ENCODE results near the gene CCL17.
"Not testable (repeated sequence)": the region's sequence is repeated elsewhere in the genome, so short reads cannot be mapped to it uniquely, and the experiment has no call there.

Gene CCL17

GRCh38 chr16:57379579-57379978 lies 25.0 kb upstream of the CCL17 start:
- DNase-seq: no peak

DNA sequence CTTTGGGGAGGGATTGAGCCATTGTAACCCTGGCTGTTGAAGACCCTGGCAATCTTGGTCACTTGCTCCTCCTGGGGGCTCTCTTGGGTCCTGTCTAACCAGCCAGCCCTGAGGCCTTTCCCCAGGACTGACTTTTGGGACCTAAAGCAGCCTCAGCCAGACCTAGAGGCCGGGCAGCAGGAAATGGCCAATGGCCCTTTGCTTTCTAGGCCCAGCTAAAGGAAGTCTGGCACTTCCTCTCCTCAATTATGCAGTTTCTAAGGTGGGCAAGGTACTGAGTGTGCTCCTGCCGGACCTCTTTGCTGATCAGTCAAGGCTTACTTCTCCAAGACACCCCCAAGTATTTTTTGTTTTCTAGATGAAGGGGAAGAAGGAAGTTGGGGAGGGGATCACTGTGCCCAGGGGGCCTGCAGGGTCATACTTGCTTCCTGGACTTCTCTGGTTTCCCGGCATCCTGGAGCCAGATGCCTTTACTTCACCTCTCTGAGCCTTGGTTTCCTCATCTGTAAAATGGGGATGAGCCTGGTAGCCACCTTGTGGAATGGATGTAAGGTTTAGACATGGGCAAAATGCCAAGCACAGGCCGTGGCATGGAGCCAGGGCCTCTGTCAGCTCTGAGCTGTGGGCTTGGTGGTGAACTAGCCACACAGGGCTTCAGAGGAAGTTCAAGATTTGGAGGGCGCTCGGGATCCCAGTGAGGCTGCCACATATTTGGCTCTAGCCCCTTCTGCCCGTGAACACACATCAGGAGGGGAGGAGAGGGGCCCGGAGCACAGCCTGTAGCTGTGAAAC lies 23.7 kb upstream of the CCL17 start:
- DNase-seq: no peak

DNA sequence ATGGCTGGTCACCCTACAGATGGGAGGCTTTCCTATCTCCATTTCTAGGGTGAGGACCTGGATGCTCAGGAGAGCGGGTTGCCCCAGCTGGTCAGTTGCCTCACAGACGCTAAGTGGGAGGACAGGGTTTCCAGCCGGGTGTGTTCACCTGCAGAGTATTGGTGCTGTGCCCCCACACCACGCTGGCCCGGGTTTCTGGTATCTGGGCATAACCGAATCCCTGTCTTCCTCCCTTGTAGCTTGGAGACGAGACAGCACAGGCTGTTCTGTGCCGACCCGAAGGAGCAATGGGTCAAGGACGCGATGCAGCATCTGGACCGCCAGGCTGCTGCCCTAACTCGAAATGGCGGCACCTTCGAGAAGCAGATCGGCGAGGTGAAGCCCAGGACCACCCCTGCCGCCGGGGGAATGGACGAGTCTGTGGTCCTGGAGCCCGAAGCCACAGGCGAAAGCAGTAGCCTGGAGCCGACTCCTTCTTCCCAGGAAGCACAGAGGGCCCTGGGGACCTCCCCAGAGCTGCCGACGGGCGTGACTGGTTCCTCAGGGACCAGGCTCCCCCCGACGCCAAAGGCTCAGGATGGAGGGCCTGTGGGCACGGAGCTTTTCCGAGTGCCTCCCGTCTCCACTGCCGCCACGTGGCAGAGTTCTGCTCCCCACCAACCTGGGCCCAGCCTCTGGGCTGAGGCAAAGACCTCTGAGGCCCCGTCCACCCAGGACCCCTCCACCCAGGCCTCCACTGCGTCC lies 22.6 kb upstream of the CCL17 start:
- no peak for DNase-seq

- DNase-seq: no peak
These were observed 21.9 kb upstream of the CCL17 start for GRCh38 chr16:57382535-57383275.

- DNase-seq: no peak
These were observed 21.0 kb upstream of the CCL17 start for GRCh38 chr16:57383276-57384247.

- DNase-seq: no peak
These were observed 20.1 kb upstream of the CCL17 start for GRCh38 chr16:57384248-57385070.

DNA sequence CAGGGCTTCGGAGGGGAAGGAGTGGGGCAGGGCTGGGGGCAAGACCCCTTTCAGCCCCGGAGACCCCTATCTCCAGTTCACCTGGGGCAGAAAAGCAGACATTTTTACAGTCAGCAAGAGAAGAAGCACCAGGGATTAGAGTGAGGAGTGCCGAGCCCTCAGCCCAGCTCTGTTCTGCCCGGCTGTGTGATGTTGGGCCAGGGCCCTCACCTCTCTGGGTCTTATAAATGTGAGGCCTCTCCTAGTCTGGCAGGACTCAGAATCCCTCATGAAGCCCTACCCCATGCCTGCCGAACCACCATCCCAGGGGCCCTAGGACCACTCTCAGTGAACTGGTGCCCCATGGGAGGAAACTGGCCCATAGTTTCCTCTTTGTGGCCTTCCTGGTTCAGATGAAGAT lies 19.5 kb upstream of the CCL17 start:
- no peak for DNase-seq

GRCh38 chr16:57386381-57386951 lies 18.1 kb upstream of the CCL17 start:
- DNase-seq: no peak

DNA sequence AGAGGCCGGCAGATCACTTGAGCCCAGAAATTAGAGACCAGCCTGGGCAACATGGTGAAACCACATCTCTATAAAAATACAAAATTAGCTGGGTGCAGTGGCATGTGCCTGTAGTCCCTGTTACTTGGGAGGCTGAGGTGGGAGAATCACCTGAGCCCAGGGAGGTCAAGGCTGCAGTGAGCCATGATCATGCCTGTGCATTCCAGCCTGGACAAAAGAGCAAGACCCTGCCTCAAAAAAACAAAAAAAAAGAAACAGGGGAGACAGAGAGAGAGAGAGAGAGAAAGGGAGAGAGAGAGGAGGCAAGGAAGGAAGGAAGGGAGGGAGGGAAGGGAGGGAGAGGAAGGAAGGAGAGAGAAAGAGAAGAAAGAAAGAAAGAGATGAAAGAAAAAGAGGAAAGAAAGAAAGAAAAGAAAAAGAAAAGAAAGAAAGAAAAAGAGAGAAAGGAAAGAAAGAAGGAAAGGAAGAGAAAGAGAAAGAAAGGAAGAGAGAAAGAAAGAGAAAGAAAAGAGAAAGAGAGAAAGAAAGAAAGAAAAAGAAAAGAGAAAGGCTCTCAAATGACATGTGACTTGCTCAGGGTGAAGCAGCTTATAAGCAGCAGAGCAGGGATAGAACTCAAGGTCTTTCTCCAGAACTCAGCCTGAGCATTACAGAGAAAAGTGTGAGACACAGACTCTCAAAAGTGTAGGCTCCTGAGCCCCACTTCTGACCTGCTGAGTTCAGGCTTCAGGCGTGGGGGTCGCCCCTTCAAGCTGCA lies 16.8 kb upstream of the CCL17 start:
- no peak for DNase-seq

- DNase-seq: no peak
These were observed 16.0 kb upstream of the CCL17 start for GRCh38 chr16:57388359-57389086.

DNA sequence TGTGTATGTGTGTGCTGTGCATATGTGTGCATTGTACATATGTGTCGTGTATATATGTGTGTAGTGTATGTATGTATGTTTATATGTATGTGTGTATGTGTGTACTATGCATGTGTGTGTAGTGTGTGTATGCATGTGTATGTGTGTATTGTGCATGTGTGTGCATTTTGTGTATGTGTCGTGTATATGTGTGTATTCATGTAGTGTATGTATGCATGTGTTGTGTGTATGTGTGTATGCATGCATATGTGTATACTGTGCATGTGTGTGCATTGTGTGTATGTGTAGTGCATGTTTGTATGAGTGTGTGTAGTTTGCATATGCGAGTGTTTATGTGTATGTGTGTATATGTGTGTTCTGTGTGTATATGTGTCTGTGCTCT lies 15.5 kb upstream of the CCL17 start:
- no peak for DNase-seq

- no peak for DNase-seq
These were observed 13.8 kb upstream of the CCL17 start for GRCh38 chr16:57390636-57391295.

DNA sequence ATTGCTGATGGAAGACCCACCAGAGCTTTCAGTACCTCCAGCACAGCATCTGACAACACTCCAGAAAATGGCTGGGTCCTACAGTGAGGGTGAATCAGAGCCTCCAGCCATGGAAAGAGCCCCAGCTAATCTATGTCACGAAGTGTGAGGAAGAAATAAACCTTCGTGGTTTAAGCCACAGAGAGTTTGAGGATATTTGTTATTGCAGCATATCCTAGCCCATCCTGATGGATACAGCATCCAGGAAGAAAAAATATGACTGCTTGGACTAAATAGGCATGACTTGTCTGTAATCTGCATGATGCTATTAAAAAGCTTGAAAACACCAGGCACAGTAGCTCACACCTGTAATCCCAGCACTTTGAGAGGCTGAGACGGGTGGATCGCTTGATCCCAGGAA lies 13.3 kb upstream of the CCL17 start:
- DNase-seq: no peak

DNA sequence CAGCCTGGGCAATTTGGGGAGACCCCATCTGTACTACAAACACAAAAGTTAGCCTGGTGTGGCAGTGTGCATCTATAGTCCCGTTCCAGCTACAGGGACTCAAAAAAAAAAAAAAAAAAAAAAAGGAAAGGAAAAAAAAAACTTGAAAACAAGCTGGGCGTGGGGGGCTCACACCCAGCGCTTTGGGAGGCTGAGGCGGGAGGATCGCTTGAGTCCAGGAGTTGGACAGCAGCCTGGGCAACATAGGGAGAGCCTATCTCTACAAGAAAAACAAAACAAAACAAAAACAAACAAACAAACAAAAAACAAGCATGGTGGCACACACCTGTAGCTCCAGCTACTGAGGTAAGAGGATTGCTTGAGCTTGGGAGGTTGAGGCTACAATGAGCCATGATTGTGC lies 12.9 kb upstream of the CCL17 start:
- DNase-seq: no peak

DNA sequence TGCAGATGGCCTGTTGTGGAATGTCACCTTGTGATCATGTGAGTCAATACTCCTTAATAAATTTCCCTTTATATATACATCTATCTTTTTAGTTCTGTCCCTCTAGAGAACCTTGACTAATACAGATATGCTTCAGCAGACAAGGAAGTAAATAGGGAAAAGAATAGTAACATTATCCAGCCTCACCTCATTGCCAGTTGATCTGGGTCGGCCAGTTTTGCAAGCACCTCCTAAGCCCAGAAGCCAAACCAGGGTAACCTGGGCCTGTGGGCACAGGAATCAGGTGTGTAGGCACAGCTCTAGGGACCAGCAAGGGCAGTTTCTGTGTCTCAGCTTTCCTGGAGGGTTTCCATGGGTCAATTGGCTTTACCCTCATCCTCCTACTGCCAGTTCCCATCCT lies 11.9 kb upstream of the CCL17 start:
- no peak for DNase-seq

DNA sequence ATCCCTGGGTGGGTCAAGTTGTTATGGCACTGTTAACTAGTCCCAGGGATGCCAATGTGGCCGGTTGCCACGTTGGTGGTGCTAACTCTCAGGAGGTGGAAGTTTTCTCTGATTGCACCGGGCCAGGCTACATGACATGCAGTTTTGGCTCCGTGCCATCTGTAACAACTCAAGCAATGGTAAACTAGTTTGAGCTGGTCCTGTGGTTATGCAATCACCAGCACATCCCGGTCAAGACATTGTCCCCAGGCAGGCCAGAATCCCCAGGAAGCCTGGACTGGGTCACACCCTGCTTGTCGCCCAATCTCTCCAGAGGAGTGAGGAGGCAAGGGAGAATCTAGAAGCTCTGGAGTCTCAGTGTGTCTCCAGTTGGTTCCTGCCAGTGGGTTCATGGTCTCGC lies 10.1 kb upstream of the CCL17 start:
- no peak for DNase-seq

DNA sequence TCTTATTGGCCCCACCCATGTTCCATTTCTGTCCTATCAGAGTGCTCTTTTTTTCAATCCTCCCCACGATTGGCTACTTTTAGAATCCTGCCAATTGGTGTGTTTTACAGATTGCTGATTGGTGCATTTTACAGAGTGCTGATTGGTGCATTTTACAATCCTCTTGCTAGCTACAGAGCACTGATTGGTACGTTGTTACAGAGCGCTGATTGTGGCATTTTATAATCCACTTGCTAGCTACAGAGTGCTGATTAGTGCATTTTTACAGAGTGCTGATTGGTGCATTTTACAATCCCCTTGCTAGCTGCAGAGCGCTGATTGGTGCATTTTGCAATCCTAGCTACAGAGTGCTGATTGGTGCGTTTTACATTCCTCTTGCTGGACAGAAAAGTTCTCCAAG lies 9.5 kb upstream of the CCL17 start:
- DNase-seq: no peak

GRCh38 chr16:57396786-57397185 lies 7.8 kb upstream of the CCL17 start:
- DNase-seq: no peak

DNA sequence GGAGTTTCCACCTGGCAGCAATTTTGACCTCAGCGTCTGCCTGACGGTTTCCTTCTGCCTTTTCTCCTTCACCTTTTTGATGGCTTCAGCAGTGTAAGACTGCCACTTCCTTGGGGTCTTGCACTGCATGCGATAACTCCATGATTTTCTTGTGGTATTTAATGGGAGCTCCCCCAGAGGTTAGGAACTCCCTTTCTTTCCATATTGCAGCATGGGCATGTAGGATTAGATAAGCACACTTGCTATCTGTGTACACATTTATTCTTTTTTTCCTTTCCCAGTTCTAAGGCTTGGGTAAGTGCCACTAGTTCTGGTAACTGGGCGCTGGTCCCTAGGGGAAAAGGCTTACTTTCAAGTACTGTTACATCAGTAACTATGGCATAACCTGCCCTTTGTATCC lies 7.1 kb upstream of the CCL17 start:
- DNase-seq: not testable (repeated sequence)
